ENCODE data around the gene ASAP3. TPM values are rescaled to one million over a fixed set of nuclear protein-coding genes. Genes with fewer than 3 reads are reported as not detected.

Gene ASAP3
- total and polyA plus RNA-seq, 9 of the 15 experiments (the other 6 are each of a cell fraction or from before 2014, with no cell fraction given), result 1.7 to 31.2 (median 17.4) TPM

GRCh38 chr1:23403735-23404486, 80.1 kb downstream of the ASAP3 start (continued):
- TF ChIP-seq PRDM10 (IDR thresholded peaks at IDR 0.05; ENCODE audit: partially characterized antibody) (peak; percentile 86), OTX1 (CRISPR knock-in tag; IDR thresholded peaks at IDR 0.05) (no peak), NUFIP1 (IDR thresholded peaks at IDR 0.05; ENCODE audit: partially characterized antibody) (no peak), ERF (CRISPR knock-in tag; IDR thresholded peaks at IDR 0.05) (0 out of 2 replicates have a peak, but pooled peaks have one; percentile 75), CEBPB (tag; IDR thresholded peaks at IDR 0.05) (no peak), PHB (CRISPR knock-in tag; IDR thresholded peaks at IDR 0.05) (no peak), KLF6 (CRISPR knock-in tag; IDR thresholded peaks at IDR 0.05; ENCODE audit: borderline replicate concordance) (no peak), ID3 (CRISPR knock-in tag; IDR thresholded peaks at IDR 0.05) (no peak), ID3 (tag; IDR thresholded peaks at IDR 0.05) (no peak), SP1 (CRISPR knock-in tag; IDR thresholded peaks at IDR 0.05) (peak; percentile 53; the same call in 1 of the 2 replicates), EP400 (IDR thresholded peaks at IDR 0.05) (peak; percentile 64), ZNF740 (CRISPR knock-in tag; IDR thresholded peaks at IDR 0.05) (no peak), ZNF740 (tag; IDR thresholded peaks at IDR 0.05) (no peak), CTCFL (IDR thresholded peaks at IDR 0.05; ENCODE audit: borderline replicate concordance, insufficient read depth, low read depth, low read length, poor library complexity, severe bottlenecking) (no peak), TAF15 (IDR thresholded peaks at IDR 0.05; ENCODE audit: low read depth, low read length) (no peak), CLOCK (CRISPR knock-in tag; IDR thresholded peaks at IDR 0.05; ENCODE audit: borderline replicate concordance) (no peak), FUS (optimal IDR thresholded peaks at IDR 0.05; ENCODE audit: low read depth, low read length) (no peak), ZFX (CRISPR knock-in tag; IDR thresholded peaks at IDR 0.05) (peak; percentile 33; the same call in 1 of the 2 replicates)
